Mammary epithelial cell (primary cell): Measurements from ENCODE around the gene RMND5A.

Source experiments
- EZH2 ChIP-seq: IDR thresholded peaks from 2 replicates; pipeline ENCODE4 v1.6.1; 2012; ENCODE audit warnings: low read length, inconsistent platforms, borderline replicate concordance
- TF ChIP-seq, protein P1 (sequence below), 2 donors: IDR thresholded peaks in 1 of 2; conservative IDR thresholded peaks in 1 of 2; 2 replicates each; pipeline ENCODE4 v1.5.1; 2011 to 2012; ENCODE audit warnings: inconsistent platforms in 2 of 2, low read length in 2 of 2, mild to moderate bottlenecking in 2 of 2, control low read depth in 1 of 2, low read depth in 1 of 2; ENCODE audit not compliant: insufficient read depth in 1 of 2; ENCODE audit errors: extremely low read depth in 1 of 2

DNA sequence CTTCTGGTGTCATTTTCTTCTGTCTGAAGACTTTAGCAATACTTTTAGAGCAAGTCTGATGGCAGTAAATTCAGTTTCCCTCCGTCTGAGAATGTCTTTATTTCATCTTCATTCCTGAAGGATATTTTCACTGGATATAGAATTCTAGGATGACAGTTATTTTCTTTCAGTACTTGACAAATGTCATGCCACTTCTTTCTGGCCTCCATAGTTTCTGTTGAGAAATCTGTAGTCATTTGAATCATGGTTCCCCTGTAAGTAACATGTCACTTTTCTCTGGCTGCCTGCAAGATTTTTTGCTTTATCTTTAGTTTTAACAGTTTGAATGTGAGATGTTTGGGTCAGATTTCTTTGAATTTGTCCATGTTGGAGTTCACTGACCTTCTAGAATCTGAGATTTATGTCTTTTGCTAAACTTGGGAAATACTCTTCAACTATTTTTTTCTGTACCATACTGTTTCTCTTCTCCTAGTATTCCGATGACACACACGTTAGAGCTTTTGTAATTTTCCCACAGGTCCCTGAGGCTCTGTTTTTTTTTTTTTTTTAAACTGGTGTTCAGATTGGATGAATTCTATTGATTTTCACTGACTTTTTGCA lies 30.2 kb downstream of the RMND5A start:
- TF ChIP-seq, protein P1, sequence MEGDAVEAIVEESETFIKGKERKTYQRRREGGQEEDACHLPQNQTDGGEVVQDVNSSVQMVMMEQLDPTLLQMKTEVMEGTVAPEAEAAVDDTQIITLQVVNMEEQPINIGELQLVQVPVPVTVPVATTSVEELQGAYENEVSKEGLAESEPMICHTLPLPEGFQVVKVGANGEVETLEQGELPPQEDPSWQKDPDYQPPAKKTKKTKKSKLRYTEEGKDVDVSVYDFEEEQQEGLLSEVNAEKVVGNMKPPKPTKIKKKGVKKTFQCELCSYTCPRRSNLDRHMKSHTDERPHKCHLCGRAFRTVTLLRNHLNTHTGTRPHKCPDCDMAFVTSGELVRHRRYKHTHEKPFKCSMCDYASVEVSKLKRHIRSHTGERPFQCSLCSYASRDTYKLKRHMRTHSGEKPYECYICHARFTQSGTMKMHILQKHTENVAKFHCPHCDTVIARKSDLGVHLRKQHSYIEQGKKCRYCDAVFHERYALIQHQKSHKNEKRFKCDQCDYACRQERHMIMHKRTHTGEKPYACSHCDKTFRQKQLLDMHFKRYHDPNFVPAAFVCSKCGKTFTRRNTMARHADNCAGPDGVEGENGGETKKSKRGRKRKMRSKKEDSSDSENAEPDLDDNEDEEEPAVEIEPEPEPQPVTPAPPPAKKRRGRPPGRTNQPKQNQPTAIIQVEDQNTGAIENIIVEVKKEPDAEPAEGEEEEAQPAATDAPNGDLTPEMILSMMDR (conservative IDR thresholded peaks at IDR 0.05 in 1 of 2, IDR thresholded peaks at IDR 0.05 in 1 of 2; ENCODE audit: extremely low read depth in 1 of 2, insufficient read depth in 1 of 2, low read depth in 1 of 2, low read length in 2 of 2), result no peak
- no peak for TF ChIP-seq EZH2
